Neural cell (in vitro differentiated cells): ENCODE data around the gene PINLYP.
"Not testable (repeated sequence)": the region's sequence is repeated elsewhere in the genome, so short reads cannot be mapped to it uniquely, and the experiment has no call there.

Source experiments
- EP300 ChIP-seq: fragments of 450-650 bp; conservative IDR thresholded peaks from 2 replicates; pipeline ENCODE4 v1.6.1; 2014; ENCODE audit warnings: antibody characterized with exemption, mild to moderate bottlenecking, moderate library complexity; ENCODE audit not compliant: poor library complexity, severe bottlenecking
- EZH2 ChIP-seq: fragments of 200-600, 300-800 bp; shearing (Covaris generic), sonication (generic); IDR thresholded peaks from 2 replicates; pipeline ENCODE4 v1.6.1; 2014; ENCODE audit warnings: antibody characterized with exemption, low read length, borderline replicate concordance, mild to moderate bottlenecking; ENCODE audit not compliant: insufficient read depth, poor library complexity, severe bottlenecking
- MXI1 ChIP-seq: fragments of 450-650 bp; conservative IDR thresholded peaks from 2 replicates; pipeline ENCODE4 v1.6.1; 2014; ENCODE audit warnings: antibody characterized with exemption, mild to moderate bottlenecking; ENCODE audit not compliant: poor library complexity, severe bottlenecking
- POLR2AphosphoS5 ChIP-seq: IDR thresholded peaks from 2 replicates; pipeline ENCODE4 v1.6.1; 2012
- RAD21 ChIP-seq: fragments of 450-650 bp; conservative IDR thresholded peaks from 2 replicates; pipeline ENCODE4 v1.6.1; 2014; ENCODE audit warnings: antibody characterized with exemption, mild to moderate bottlenecking, moderate library complexity
- TAF1 ChIP-seq: IDR thresholded peaks from 2 replicates; pipeline ENCODE4 v1.6.1; 2012; ENCODE audit warnings: low read depth
- TF ChIP-seq, protein P1 (sequence below): fragments of 450-650 bp; IDR thresholded peaks from 2 replicates; pipeline ENCODE4 v1.5.1; 2014; ENCODE audit warnings: antibody characterized with exemption, mild to moderate bottlenecking, moderate library complexity; ENCODE audit not compliant: poor library complexity, severe bottlenecking

DNA sequence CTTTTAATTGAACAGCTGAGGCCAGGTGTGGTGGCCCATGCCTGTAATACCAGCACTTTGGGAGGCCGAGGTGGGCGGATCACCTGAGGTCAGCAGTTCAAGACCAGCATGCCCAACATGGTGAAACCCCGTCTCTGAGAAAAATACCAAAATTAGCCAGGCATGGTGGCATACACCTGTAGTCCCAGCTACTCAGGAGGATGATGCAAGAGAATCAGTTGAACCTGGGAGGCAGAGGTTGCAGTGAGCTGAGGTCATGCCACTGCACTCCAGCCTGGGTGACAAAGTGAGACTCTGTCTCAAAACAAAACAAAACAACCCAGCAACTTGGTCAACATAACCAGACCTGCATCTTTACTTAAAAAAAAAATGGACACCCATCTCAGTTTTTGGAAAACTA, 11.4 kb downstream of the PINLYP start:
- not testable (repeated sequence) for TF ChIP-seq POLR2AphosphoS5, EP300, RAD21, TAF1, EZH2, MXI1
- TF ChIP-seq, protein P1, sequence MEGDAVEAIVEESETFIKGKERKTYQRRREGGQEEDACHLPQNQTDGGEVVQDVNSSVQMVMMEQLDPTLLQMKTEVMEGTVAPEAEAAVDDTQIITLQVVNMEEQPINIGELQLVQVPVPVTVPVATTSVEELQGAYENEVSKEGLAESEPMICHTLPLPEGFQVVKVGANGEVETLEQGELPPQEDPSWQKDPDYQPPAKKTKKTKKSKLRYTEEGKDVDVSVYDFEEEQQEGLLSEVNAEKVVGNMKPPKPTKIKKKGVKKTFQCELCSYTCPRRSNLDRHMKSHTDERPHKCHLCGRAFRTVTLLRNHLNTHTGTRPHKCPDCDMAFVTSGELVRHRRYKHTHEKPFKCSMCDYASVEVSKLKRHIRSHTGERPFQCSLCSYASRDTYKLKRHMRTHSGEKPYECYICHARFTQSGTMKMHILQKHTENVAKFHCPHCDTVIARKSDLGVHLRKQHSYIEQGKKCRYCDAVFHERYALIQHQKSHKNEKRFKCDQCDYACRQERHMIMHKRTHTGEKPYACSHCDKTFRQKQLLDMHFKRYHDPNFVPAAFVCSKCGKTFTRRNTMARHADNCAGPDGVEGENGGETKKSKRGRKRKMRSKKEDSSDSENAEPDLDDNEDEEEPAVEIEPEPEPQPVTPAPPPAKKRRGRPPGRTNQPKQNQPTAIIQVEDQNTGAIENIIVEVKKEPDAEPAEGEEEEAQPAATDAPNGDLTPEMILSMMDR = not testable (repeated sequence)
